ENCODE measurements around the gene TNFAIP8L2.

Gene TNFAIP8L2

DNA sequence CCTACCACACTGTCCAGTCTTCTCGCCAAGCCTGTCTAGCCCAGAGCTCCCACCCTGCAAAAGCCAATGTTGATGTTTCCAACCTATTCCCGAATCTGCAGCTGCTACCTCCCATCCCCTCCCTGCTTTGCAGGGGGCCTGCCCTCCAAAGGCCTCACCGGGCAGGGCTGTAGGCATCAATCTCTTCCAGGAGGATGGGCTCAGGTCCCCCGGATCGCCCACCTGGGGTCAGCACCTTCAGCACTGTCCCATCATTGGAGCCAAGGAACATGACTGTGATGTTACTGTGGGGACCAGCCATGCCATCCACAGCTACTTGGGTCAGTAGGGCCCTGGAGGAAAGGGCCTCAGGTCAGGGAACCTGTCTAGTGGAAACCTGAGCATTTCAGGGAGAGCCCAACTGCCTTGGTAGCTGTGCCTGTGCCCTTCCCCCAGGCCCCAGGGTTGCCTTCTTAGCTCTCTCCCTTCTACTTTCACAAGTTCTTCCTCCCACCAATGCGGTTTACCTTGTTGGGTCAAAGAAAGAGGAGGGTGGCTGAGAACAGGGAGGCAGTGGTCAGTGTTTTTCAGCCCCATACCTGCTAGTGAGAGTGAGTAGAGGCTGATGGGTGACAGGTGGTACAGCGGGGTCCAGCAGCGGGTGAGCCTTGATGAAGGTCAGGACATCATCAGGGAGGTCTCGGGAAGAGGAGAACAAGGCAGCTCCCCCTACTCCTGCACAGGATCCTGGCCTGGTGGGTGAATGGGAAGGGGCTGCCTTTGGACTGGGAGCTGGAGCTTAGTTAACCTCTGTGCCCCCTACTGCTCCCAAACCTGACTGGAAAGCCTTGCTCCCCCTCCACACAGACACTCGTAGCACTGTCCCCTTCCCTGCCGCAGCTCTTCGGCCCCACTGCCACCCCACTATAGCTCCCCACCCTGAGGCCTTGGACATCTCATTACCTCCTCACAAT lies 20.7 kb upstream of the TNFAIP8L2 start:
- Histone ChIP-seq H3K27ac (replicated peaks; ENCODE audit: low read length) (no peak overlapping the region), H3K9me3 (replicated peaks in 1 of 2; ENCODE audit: control insufficient read depth in 2 of 2, insufficient read depth in 1 of 2, low read depth in 1 of 2, low read length in 2 of 2) (no peaks in the 10 kb centered on the region), H2AK5ac (ENCODE audit: low read depth, low read length) (no peak overlapping the region), H3K4me3 (ENCODE audit: low read length in 2 of 2) (no peak overlapping the region), H3K9ac (ENCODE audit: low read depth, low read length, poor library complexity) (no peak overlapping the region), H3K14ac (ENCODE audit: low read length) (no peak overlapping the region), H3K36me3 (replicated peaks in 1 of 2; ENCODE audit: control insufficient read depth in 2 of 2, insufficient read depth in 2 of 2, low read length in 2 of 2) (peaks cover 42 to 79% of the 10 kb centered on the region in 2 donors), H3K18ac (ENCODE audit: low read length) (no peak overlapping the region), H2BK12ac (ENCODE audit: low read length) (no peak overlapping the region), H3K4ac (ENCODE audit: low read length) (no peak overlapping the region), H3K4me2 (ENCODE audit: insufficient read depth, low read length, poor library complexity, severe bottlenecking) (no peak overlapping the region), H2BK5ac (ENCODE audit: low read length) (no peak overlapping the region), H3K23ac (ENCODE audit: low read depth, low read length, poor library complexity) (no peak overlapping the region), H2AFZ (ENCODE audit: low read length) (no peak overlapping the region), H3K79me1 (ENCODE audit: low read depth, low read length) (peaks cover 1% of the 10 kb centered on the region), H2BK120ac (ENCODE audit: low read depth, low read length) (no peak overlapping the region), H3K4me1 (ENCODE audit: control insufficient read depth in 2 of 2, insufficient read depth in 1 of 2, low read depth in 1 of 2, low read length in 2 of 2) (peaks cover 0 to 8% of the 10 kb centered on the region in 2 donors), H2BK15ac (ENCODE audit: low read length) (no peak overlapping the region), H4K91ac (ENCODE audit: low read depth, low read length, poor library complexity) (no peak overlapping the region), H3K27me3 (ENCODE audit: control insufficient read depth in 3 of 3, insufficient read depth in 3 of 3, low read depth in 1 of 3, low read length in 3 of 3) (peaks cover 0 to 27% (median 5%) of the 10 kb centered on the region in 3 experiments), H4K8ac (ENCODE audit: low read depth, low read length) (no peak overlapping the region)
- DNase-seq (ENCODE audit: low spot score) = no peak
- no CpG with 5 or more reads among the region's 12 CpGs for whole genome bisulfite sequencing, 2 donors (ENCODE audit: extremely low coverage in 2 of 2, insufficient read length in 2 of 2, insufficient replicate concordance in 1 of 2)

- no peak overlapping the region for H2BK120ac ChIP-seq (ENCODE audit: low read depth, low read length)
- peaks cover 2 to 5% of the 10 kb centered on the region in 2 donors for H3K4me1 ChIP-seq (ENCODE audit: control insufficient read depth in 2 of 2, insufficient read depth in 1 of 2, low read depth in 1 of 2, low read length in 2 of 2)
- H4K8ac ChIP-seq (ENCODE audit: low read depth, low read length) = peak overlapping the region; percentile 82
- H3K14ac ChIP-seq (ENCODE audit: low read length) = no peak overlapping the region
- H2BK15ac ChIP-seq (ENCODE audit: low read length) = no peak overlapping the region
- H3K9ac ChIP-seq (ENCODE audit: low read depth, low read length, poor library complexity) = no peak overlapping the region
- no peak overlapping the region for H3K4me2 ChIP-seq (ENCODE audit: insufficient read depth, low read length, poor library complexity, severe bottlenecking)
- DNase-seq (ENCODE audit: low spot score) = no peak
- H2AFZ ChIP-seq (ENCODE audit: low read length) = no peak overlapping the region
- H3K4me3 ChIP-seq (ENCODE audit: low read length in 2 of 2) = no peak overlapping the region
- H2BK5ac ChIP-seq (ENCODE audit: low read length) = no peak overlapping the region
- peaks cover 44 to 80% of the 10 kb centered on the region in 2 donors for H3K36me3 ChIP-seq (replicated peaks in 1 of 2; ENCODE audit: control insufficient read depth in 2 of 2, insufficient read depth in 2 of 2, low read length in 2 of 2)
- H3K79me1 ChIP-seq (ENCODE audit: low read depth, low read length) = peaks cover 1% of the 10 kb centered on the region
- H2AK5ac ChIP-seq (ENCODE audit: low read depth, low read length) = no peak overlapping the region
- no peak overlapping the region for H3K27ac ChIP-seq (replicated peaks; ENCODE audit: low read length)
- H3K27me3 ChIP-seq (ENCODE audit: control insufficient read depth in 3 of 3, insufficient read depth in 3 of 3, low read depth in 1 of 3, low read length in 3 of 3) = peaks cover 0 to 14% (median 0%) of the 10 kb centered on the region in 3 experiments
- no peak overlapping the region for H3K23ac ChIP-seq (ENCODE audit: low read depth, low read length, poor library complexity)
- H3K9me3 ChIP-seq (replicated peaks in 1 of 2; ENCODE audit: control insufficient read depth in 2 of 2, insufficient read depth in 1 of 2, low read depth in 1 of 2, low read length in 2 of 2) = no peaks in the 10 kb centered on the region
- no peak overlapping the region for H3K4ac ChIP-seq (ENCODE audit: low read length)
- H3K18ac ChIP-seq (ENCODE audit: low read length) = no peak overlapping the region
- no peak overlapping the region for H4K91ac ChIP-seq (ENCODE audit: low read depth, low read length, poor library complexity)
- no CpG with 5 or more reads among the region's 7 CpGs for WGBS, 2 donors (ENCODE audit: extremely low coverage in 2 of 2, insufficient read length in 2 of 2, insufficient replicate concordance in 1 of 2)
- H2BK12ac ChIP-seq (ENCODE audit: low read length) = no peak overlapping the region
These were observed 18.7 kb upstream of the TNFAIP8L2 start for GRCh38 chr1:151137789-151138188.

- H3K4me3 ChIP-seq (ENCODE audit: low read length in 2 of 2) = no peak overlapping the region
- H2BK5ac ChIP-seq (ENCODE audit: low read length) = no peak overlapping the region
- no peak overlapping the region for H3K18ac ChIP-seq (ENCODE audit: low read length)
- no peak overlapping the region for H3K4ac ChIP-seq (ENCODE audit: low read length)
- H2BK120ac ChIP-seq (ENCODE audit: low read depth, low read length) = no peak overlapping the region
- no peak overlapping the region for H2AK5ac ChIP-seq (ENCODE audit: low read depth, low read length)
- peaks cover 1% of the 10 kb centered on the region for H3K79me1 ChIP-seq (ENCODE audit: low read depth, low read length)
- peaks cover 29 to 30% of the 10 kb centered on the region in 2 donors for H3K4me1 ChIP-seq (ENCODE audit: control insufficient read depth in 2 of 2, insufficient read depth in 1 of 2, low read depth in 1 of 2, low read length in 2 of 2)
- H2AFZ ChIP-seq (ENCODE audit: low read length) = no peak overlapping the region
- H3K4me2 ChIP-seq (ENCODE audit: insufficient read depth, low read length, poor library complexity, severe bottlenecking) = no peak overlapping the region
- no peak overlapping the region for H2BK12ac ChIP-seq (ENCODE audit: low read length)
- no peak for DNase-seq (ENCODE audit: low spot score)
- H4K8ac ChIP-seq (ENCODE audit: low read depth, low read length) = no peak overlapping the region
- peaks cover 15 to 41% of the 10 kb centered on the region in 2 donors for H3K36me3 ChIP-seq (replicated peaks in 1 of 2; ENCODE audit: control insufficient read depth in 2 of 2, insufficient read depth in 2 of 2, low read length in 2 of 2)
- H3K9ac ChIP-seq (ENCODE audit: low read depth, low read length, poor library complexity) = peak overlapping the region; percentile 73
- H3K14ac ChIP-seq (ENCODE audit: low read length) = no peak overlapping the region
- no peak overlapping the region for H3K23ac ChIP-seq (ENCODE audit: low read depth, low read length, poor library complexity)
- no peaks in the 10 kb centered on the region for H3K9me3 ChIP-seq (replicated peaks in 1 of 2; ENCODE audit: control insufficient read depth in 2 of 2, insufficient read depth in 1 of 2, low read depth in 1 of 2, low read length in 2 of 2)
- no peak overlapping the region for H4K91ac ChIP-seq (ENCODE audit: low read depth, low read length, poor library complexity)
- no peak overlapping the region for H3K27ac ChIP-seq (replicated peaks; ENCODE audit: low read length)
- peaks cover 0 to 4% (median 0%) of the 10 kb centered on the region in 3 experiments for H3K27me3 ChIP-seq (ENCODE audit: control insufficient read depth in 3 of 3, insufficient read depth in 3 of 3, low read depth in 1 of 3, low read length in 3 of 3)
- no CpG with 5 or more reads among the region's 5 CpGs for WGBS, 2 donors (ENCODE audit: extremely low coverage in 2 of 2, insufficient read length in 2 of 2, insufficient replicate concordance in 1 of 2)
- H2BK15ac ChIP-seq (ENCODE audit: low read length) = no peak overlapping the region
These were observed 13.9 kb upstream of the TNFAIP8L2 start for GRCh38 chr1:151142411-151143056.

DNA sequence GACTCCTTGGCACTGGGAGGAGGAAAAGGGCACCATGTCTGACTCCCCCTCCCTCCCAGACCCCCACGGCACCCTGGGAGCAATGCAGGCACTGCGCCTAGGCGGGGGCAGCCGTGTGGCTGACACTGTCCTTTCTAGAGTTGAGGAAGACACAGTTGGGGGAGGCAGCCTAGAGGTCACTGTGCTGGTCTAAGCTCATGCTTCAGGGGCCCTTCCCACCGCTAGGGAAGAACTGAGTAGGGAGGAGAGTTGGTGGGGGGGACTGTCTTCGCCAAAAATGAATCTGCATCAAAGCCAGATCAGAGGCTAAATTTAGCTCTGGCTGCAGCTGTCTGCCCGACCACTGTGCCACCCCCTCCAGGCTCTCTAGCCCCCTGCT lies 13.4 kb upstream of the TNFAIP8L2 start:
- Histone ChIP-seq H2BK15ac (ENCODE audit: low read length) (no peak overlapping the region), H2AFZ (ENCODE audit: low read length) (no peak overlapping the region), H3K27me3 (ENCODE audit: control insufficient read depth in 3 of 3, insufficient read depth in 3 of 3, low read depth in 1 of 3, low read length in 3 of 3) (peaks cover 0 to 4% (median 0%) of the 10 kb centered on the region in 3 experiments), H3K27ac (replicated peaks; ENCODE audit: low read length) (no peak overlapping the region), H3K9ac (ENCODE audit: low read depth, low read length, poor library complexity) (no peak overlapping the region), H4K91ac (ENCODE audit: low read depth, low read length, poor library complexity) (no peak overlapping the region), H3K79me1 (ENCODE audit: low read depth, low read length) (peaks cover 1% of the 10 kb centered on the region), H3K23ac (ENCODE audit: low read depth, low read length, poor library complexity) (no peak overlapping the region), H4K8ac (ENCODE audit: low read depth, low read length) (no peak overlapping the region), H3K4me2 (ENCODE audit: insufficient read depth, low read length, poor library complexity, severe bottlenecking) (no peak overlapping the region), H3K18ac (ENCODE audit: low read length) (no peak overlapping the region), H2AK5ac (ENCODE audit: low read depth, low read length) (no peak overlapping the region), H3K9me3 (replicated peaks in 1 of 2; ENCODE audit: control insufficient read depth in 2 of 2, insufficient read depth in 1 of 2, low read depth in 1 of 2, low read length in 2 of 2) (no peaks in the 10 kb centered on the region), H2BK12ac (ENCODE audit: low read length) (no peak overlapping the region), H3K4me1 (ENCODE audit: control insufficient read depth in 2 of 2, insufficient read depth in 1 of 2, low read depth in 1 of 2, low read length in 2 of 2) (peaks cover 29 to 33% of the 10 kb centered on the region in 2 donors), H2BK120ac (ENCODE audit: low read depth, low read length) (peak overlapping the region; percentile 16), H2BK5ac (ENCODE audit: low read length) (no peak overlapping the region), H3K14ac (ENCODE audit: low read length) (no peak overlapping the region), H3K4me3 (ENCODE audit: low read length in 2 of 2) (no peak overlapping the region), H3K4ac (ENCODE audit: low read length) (no peak overlapping the region), H3K36me3 (replicated peaks in 1 of 2; ENCODE audit: control insufficient read depth in 2 of 2, insufficient read depth in 2 of 2, low read length in 2 of 2) (peaks cover 11 to 36% of the 10 kb centered on the region in 2 donors)
- WGBS, 2 donors (ENCODE audit: extremely low coverage in 2 of 2, insufficient read length in 2 of 2, insufficient replicate concordance in 1 of 2) = no CpG with 5 or more reads among the region's 7 CpGs
- no peak for DNase-seq (ENCODE audit: low spot score)

Data from neuronal stem cell (in vitro differentiated cells).